ENCODE data around the gene FBXO27.
"Not testable (repeated sequence)": the region's sequence is repeated elsewhere in the genome, so short reads cannot be mapped to it uniquely, and the experiment has no call there.

FBXO27 gene

DNA sequence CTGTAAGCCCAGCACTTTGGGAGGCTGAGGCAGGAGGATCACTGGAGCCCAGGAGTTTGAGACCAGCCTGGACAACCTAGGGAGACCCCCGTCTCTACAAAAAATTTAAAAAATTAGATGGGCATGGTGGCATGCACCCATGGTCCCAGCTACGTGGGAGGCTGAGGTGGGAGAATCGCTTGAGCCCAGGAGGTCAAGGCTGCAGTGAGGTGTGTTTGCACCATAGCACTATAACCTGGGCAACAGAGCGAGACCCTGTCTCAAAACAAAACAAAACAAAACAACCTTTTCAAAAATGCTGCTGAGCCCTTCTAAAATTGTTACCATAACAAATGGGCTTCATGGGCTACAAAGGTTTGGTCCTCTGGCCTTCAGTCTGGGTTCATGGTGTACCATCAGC is 43.7 kb downstream of the FBXO27 start:
- DNase-seq (ENCODE audit: low spot score): not testable (repeated sequence)

GRCh38 chr19:38987745-38988144 is 44.6 kb downstream of the FBXO27 start:
- not testable (repeated sequence) for DNase-seq (ENCODE audit: low spot score)

DNA sequence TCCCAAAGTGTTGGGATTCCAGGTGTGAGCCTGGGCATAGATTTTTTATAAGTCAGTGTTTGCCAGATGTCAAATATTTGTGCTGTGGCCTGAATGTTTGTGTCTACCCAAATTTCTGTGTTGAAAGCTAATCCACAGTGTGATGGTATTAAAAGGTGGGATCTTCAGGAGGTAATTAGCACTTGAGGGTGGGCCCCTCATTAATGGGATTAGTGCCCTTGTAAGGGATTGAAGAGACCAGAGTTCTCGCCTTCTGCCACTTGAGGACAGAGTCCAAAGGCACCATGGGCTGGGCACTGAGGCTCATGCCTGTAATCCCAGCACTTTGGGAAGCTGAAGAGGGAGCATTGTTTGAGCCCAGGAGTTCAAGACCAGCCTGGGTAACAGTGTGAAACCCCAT is 47.1 kb downstream of the FBXO27 start:
- no peak for DNase-seq (ENCODE audit: low spot score)

GRCh38 chr19:38980583-38981374 is 51.6 kb downstream of the FBXO27 start:
- no peak for DNase-seq (ENCODE audit: low spot score)

DNA sequence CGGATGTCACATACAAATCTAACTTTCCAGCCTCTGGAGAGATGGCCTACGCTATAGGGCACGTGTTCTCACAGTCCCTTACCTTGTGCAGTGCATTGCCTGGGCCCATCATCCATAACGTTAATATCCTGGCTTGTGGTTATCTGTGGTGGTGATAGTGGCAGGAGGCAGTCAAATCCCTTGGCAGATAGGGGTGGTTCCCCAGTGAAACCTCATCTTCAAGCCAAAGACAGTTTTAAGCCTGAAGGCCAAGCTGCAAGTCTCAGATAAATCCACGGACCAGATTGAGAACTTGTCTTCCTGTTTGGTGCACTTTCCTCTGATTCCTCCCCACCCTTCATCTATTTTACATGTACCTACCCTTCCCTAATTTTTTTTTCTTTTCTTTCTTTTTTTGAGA is 52.5 kb downstream of the FBXO27 start:
- no peak for DNase-seq (ENCODE audit: low spot score)

DNA sequence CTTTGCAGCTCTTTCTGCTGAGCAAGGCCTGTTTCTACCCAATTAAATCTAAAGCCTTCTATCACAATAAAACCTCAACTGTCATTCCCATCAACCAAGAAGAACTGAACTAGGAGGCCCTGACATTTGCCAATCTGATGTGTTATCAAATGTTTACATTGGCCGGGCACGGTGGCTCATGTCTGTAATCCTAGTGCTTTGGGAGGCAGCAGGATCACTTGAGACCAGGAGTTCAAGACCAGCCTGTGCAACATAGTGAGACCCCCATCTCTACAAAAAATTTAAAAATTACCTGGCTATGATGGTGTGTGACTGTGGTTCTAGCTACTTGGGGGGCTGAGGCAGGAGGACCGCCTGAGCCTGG is 54.0 kb downstream of the FBXO27 start:
- DNase-seq (ENCODE audit: low spot score): no peak

DNA sequence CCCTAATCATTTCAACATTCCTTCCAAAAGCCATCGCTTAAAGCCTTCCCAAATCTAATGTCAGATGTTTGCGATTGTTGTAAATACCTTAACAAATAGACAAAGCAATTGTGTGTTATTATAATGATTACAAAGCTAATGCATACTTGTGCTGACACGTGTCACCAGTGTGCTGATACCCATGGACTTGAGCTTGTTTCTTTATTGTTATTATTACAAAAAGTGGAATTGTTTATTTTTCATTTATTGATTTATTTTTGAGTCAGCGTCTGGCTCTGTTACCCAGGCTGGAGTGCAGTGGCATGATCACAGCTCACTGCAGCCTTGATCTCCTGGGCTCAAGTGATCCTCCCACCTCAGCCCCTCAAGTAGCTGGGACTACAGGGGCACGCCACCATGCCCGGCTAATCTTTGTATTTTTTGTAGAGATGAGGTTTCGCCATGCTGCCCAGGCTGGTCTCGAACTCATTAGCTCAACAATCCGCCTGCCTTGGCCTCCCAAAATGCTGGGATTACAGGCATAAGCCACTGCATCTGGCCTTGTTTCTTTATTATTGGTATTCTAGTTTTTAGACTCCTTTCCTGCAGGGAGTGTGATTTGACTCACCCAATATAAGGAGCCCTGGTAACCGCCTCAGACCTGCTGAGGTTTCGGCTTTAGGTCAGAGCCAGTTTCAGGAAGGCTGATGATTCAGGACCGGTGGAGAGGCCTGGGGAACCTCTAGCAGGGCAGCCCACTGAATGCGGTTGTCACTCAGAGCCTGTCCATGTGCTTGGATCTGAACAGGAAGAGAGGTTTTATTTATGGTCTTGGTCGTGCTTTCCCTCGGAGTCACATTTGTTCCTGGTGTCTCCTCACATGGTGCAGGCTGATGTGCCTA is 54.7 kb downstream of the FBXO27 start:
- no peak for DNase-seq (ENCODE audit: low spot score)

GRCh38 chr19:38975861-38976271 is 56.5 kb downstream of the FBXO27 start:
- DNase-seq (ENCODE audit: low spot score): no peak

DNA sequence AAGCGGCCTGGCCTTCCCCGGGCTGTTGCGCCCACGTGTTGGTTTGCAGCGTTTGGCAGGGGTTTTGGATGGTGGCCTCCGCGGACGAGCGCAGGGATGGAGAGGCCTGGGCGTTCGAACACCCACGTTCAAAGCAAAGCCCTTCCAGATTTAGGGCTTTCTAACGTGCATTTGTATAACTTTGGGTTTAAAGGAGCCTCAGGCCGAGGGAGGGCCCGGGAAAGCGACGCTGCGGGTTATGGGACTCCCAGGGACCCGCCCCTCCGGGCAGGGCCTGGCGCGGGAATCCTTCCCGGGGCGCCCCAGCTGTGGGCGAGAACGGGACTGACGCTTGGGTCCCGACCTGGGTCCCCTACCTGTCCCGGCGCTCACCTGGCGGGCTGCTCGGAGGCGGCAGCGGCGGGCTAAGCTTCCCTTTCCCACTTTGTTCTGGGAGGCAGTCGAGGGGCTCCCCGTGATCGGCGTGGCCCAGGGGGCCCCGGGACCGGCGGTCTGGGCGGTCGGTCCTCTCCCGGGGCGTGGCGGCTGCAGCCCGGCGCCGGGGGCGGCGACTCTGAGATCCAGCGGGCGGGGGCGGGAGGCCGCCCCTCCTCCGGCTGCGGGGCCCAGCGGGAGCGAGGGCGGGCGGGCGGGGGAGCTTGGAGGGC is 57.0 kb downstream of the FBXO27 start, which contains the start of gene FBXO17:
Gene FBXO17 (minus strand): TSS at position 529 of the 647 bp plus-strand sequence. CDS start 25,423 bp downstream, outside the sequence.
- peak; percentile 86 for DNase-seq (ENCODE audit: low spot score)

DNA sequence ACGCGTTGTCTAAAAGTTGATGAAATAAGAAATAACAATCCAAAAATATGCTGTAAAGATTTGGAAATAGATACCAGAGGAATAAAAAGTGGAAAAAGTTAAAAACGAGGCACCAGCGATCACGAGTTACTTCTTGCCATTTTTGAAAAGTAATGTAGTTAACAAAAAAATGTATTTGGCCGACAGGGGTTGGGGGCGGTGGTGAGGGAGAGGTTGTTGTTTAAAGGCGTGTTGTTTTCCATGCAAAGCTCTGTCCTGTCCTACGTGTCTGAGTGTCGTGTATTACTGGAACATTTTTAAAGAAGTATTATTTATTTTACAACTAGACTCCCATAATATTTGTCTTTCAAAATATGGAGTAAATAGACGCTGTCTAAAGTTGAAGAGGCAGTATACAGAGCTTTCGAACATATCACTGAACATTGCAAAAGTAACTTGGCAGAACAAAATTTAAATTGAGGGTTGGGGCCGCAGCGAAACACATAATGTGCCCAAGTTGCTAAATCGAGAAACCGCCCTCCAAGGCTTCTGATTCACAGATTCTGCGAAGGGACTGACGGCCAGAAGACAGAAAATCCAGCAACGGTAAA is 57.6 kb downstream of the FBXO27 start:
- no peak for DNase-seq (ENCODE audit: low spot score)
